Transverse colon (tissue), 4 donors: ENCODE results near the gene SOD3. TPM values are rescaled to one million over a fixed set of nuclear protein-coding genes. Genes with fewer than 3 reads are reported as not detected.

Experiments
- DNase-seq: peaks from one replicate; pipeline ENCODE4 v3.0.0-alpha.2; 2019
- H3K27ac ChIP-seq, 4 donors: fragments of 200-600 bp; sonication (generic); 2 replicates each; pipeline ENCODE4 v1.5.1; 2016 to 2018; ENCODE audit warnings: inconsistent platforms in 4 of 4
- H3K27me3 ChIP-seq: fragments of 200-600 bp; sonication (generic); 2 replicates; pipeline ENCODE4 v1.5.1; 2017; ENCODE audit warnings: inconsistent platforms
- H3K36me3 ChIP-seq, 4 donors: fragments of 200-600 bp; sonication (generic); 2 replicates each; pipeline ENCODE4 v1.5.1; 2017 to 2019; ENCODE audit warnings: inconsistent platforms in 4 of 4
- H3K4me1 ChIP-seq, 4 donors: fragments of 200-600 bp; sonication (generic); 2 replicates each; pipeline ENCODE4 v1.5.1; 2017 to 2020; ENCODE audit warnings: inconsistent platforms in 4 of 4
- H3K4me3 ChIP-seq, 4 donors: fragments of 200-600 bp; sonication (generic); 1 replicate in 1 of 4; 2 replicates in 3 of 4; pipeline versions ENCODE4 v1.5.1 to v1.6.1; 2017 to 2019; ENCODE audit warnings: inconsistent platforms in 4 of 4
- H3K9me3 ChIP-seq, 2 donors: fragments of 200-600 bp; sonication (generic); 2 replicates each; pipeline ENCODE4 v1.5.1; 2017 to 2019; ENCODE audit warnings: inconsistent platforms in 2 of 2
- EP300 ChIP-seq: sonication (generic); formaldehyde crosslinking; IDR thresholded peaks from one replicate; pipeline ENCODE4 v1.6.1; 2017; ENCODE audit warnings: antibody characterized with exemption, low read depth
- POLR2A ChIP-seq: fragments of 450-650 bp; IDR thresholded peaks from one replicate; pipeline ENCODE4 v1.6.1; 2016; ENCODE audit warnings: antibody characterized with exemption, mild to moderate bottlenecking, moderate library complexity
- POLR2AphosphoS5 ChIP-seq, 3 donors: sonication (generic); formaldehyde crosslinking; IDR thresholded peaks; one replicate each; pipeline ENCODE4 v1.6.1; 2016; ENCODE audit warnings: antibody characterized with exemption in 3 of 3
- WGBS, 2 donors: methylation state at CpG; one replicate each; pipeline ENCODE4 v1.1.5; 2018; ENCODE audit warnings: low coverage in 1 of 2; 5-methylcytosine and 5-hydroxymethylcytosine counted together
- in situ Hi-C, 4 donors: fragments of 200-750 bp; cut with MboI; loops; one replicate each; pipeline versions ENCODE4 v1.15.0 to v1.15.1; 2017; ENCODE audit warnings: low sequenced_read_pairs in 3 of 4, low pct_ligation_motif_present in 1 of 4, low pct_unique_long_range_greater_than_20kb in 1 of 4
- intact Hi-C: fragments of 100-400 bp; cut with DNase I; formaldehyde crosslinking; loops from one replicate; pipeline ENCODE4 v1.15.1; 2023; ENCODE audit warnings: low total_unique reads
- total RNA-seq, 4 donors: library from RNA; depleted of rRNA; stranded (reverse); fragments of >200 nt; gene quantifications; one replicate each; pipeline ENCODE4 v1.1.0, GENCODE V29; 2016
- TF ChIP-seq, protein P1 (sequence below), 5 experiments: fragments of 200-600 bp in 3 of 5; fragments of 450-650 bp in 2 of 5; sonication (generic) in 3 of 5; IDR thresholded peaks; 1 replicate in 2 of 5; 2 replicates in 3 of 5; pipeline ENCODE4 v1.5.1; 2016 to 2017; ENCODE audit warnings: antibody characterized with exemption in 5 of 5, inconsistent platforms in 3 of 5, mild to moderate bottlenecking in 2 of 5, moderate library complexity in 1 of 5

The SOD3 gene
- total RNA-seq, 4 donors from 2014 or later = 27.7 to 112 (median 71.7) TPM

DNA sequence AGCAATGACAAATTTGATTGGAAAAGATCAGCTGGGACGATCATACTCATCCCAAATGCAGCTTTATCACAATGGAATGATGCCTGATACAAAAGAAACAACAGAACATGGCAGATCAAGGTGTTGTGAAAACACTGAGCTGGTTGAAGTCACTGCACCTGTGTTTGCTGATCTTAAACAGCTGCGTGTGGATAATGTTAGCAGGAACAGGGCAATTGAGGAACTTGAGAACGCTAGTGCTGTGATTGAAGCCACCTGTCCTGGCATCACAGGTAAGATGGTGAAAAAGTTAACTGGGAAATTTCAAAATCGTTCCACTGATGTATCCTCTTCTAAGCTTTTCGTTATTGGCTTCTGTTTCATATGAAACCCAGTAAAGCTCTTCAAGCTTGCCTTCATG is 27.4 kb upstream of the SOD3 start:
- WGBS, 2 donors = 65 to 80% methylated on average over 1 to 5 of the region's 5 CpGs
- in situ Hi-C loops (no loop called here), intact Hi-C loops (no loop called here)
- Histone ChIP-seq H3K27me3 (no peaks in the 10 kb centered on the region), H3K36me3 (no peaks in the 10 kb centered on the region), H3K4me1 (peaks cover 0 to 9% (median 3%) of the 10 kb centered on the region in 4 donors), H3K4me3 (no peak overlapping the region), H3K27ac (no peak overlapping the region), H3K9me3 (no peaks in the 10 kb centered on the region)
- no peak for DNase-seq
- TF ChIP-seq, protein P1, sequence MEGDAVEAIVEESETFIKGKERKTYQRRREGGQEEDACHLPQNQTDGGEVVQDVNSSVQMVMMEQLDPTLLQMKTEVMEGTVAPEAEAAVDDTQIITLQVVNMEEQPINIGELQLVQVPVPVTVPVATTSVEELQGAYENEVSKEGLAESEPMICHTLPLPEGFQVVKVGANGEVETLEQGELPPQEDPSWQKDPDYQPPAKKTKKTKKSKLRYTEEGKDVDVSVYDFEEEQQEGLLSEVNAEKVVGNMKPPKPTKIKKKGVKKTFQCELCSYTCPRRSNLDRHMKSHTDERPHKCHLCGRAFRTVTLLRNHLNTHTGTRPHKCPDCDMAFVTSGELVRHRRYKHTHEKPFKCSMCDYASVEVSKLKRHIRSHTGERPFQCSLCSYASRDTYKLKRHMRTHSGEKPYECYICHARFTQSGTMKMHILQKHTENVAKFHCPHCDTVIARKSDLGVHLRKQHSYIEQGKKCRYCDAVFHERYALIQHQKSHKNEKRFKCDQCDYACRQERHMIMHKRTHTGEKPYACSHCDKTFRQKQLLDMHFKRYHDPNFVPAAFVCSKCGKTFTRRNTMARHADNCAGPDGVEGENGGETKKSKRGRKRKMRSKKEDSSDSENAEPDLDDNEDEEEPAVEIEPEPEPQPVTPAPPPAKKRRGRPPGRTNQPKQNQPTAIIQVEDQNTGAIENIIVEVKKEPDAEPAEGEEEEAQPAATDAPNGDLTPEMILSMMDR (IDR thresholded peaks at IDR 0.05) = no peak
- TF ChIP-seq POLR2AphosphoS5 (IDR thresholded peaks at IDR 0.05) (no peak), POLR2A (no peak), EP300 (no peak)

DNA sequence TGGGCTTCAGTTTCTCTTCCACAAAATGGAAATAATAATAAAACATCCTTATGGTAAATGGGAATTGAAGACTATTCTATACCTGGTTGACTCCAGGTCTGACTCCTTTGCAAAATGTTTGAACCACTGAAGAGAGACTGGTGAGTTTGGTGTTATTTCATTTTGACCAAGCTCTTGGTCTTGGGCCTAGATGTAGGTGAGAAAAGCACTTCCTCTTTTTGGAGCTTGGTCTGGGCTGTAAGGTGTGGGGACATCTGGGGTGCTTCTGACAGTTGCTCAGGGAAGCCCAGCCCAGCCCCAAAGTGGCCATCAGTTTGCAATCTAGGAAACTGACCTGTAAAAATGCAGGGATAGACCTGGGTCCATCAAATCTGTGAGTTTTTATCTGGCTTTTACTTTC is 26.8 kb upstream of the SOD3 start:
- Histone ChIP-seq H3K9me3 (no peaks in the 10 kb centered on the region), H3K4me1 (peaks cover 0 to 9% (median 3%) of the 10 kb centered on the region in 4 donors), H3K4me3 (no peak overlapping the region), H3K27ac (no peak overlapping the region), H3K36me3 (no peaks in the 10 kb centered on the region), H3K27me3 (no peaks in the 10 kb centered on the region)
- DNase-seq = no peak
- in situ Hi-C loops = no loop called here
- intact Hi-C loops = no loop called here
- TF ChIP-seq, protein P1 (IDR thresholded peaks at IDR 0.05) = no peak
- TF ChIP-seq POLR2A = no peak
- TF ChIP-seq EP300 = no peak
- TF ChIP-seq POLR2AphosphoS5 (IDR thresholded peaks at IDR 0.05) = no peak

DNA sequence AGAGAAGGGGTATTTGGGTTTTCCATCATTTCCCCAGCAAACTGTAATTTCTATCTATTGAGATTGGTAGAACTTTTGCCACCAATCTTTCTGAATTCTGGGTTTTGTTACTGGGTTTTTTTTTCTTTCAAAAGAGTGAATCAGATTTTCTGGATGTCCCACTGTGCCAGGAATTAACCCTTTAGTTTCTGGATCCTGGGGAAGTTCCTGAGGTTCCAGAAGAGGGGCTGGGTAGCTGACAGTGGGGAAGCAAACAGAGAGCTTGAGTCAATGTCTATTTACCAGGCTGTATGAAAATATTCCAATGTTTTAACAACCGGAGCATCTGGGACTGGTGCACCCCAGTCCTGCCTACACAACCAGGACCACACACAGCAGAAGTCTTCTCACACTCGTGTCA is 25.8 kb upstream of the SOD3 start:
- no peaks in the 10 kb centered on the region for H3K36me3 ChIP-seq
- peaks cover 0 to 9% (median 3%) of the 10 kb centered on the region in 4 donors for H3K4me1 ChIP-seq
- WGBS, 2 donors = 83% methylated on average over 2 of the region's 2 CpGs; no CpG with 5 or more reads in 1 of the 2 donors
- H3K4me3 ChIP-seq = no peak overlapping the region
- intact Hi-C loops (no loop called here), in situ Hi-C loops (no loop called here)
- TF ChIP-seq POLR2AphosphoS5 (IDR thresholded peaks at IDR 0.05) (no peak), POLR2A (no peak), EP300 (no peak)
- TF ChIP-seq, protein P1 (IDR thresholded peaks at IDR 0.05) = no peak
- H3K27me3 ChIP-seq = no peaks in the 10 kb centered on the region
- H3K27ac ChIP-seq = no peak overlapping the region
- DNase-seq = no peak
- H3K9me3 ChIP-seq = no peaks in the 10 kb centered on the region

DNA sequence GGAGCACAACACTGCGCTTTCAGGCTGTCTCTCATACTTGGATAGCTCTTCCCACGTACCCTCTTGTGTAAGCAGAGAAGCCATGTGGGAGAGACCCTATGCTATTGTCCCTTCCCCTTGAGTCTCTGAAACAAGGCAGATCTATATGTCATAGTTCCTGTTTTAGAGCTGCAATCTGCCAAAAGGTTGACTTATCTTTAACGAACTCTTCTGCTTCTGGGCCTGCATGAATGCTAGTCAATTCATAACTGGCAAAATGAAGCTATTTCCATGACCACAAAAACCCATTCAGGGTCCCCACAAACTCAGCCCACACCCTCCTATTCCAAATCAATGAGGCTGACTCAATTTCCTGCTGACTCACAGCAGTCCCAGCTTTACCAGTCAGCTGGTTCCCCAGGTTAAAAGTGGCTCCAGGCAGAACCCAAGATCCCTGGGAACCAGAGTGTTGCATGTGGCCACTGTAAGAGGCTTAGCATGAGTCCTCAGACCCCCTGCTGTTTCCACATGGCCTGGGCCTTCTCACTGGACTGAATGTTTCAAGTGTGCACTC is 25.3 kb upstream of the SOD3 start:
- no peak overlapping the region for H3K4me3 ChIP-seq
- no peak overlapping the region for H3K27ac ChIP-seq
- intact Hi-C loops = no loop called here
- WGBS, 2 donors = 0 to 71% methylated on average over 1 to 3 of the region's 3 CpGs
- no peak for DNase-seq
- H3K4me1 ChIP-seq = peaks cover 0 to 9% (median 3%) of the 10 kb centered on the region in 4 donors
- H3K27me3 ChIP-seq = no peaks in the 10 kb centered on the region
- TF ChIP-seq EP300 = no peak
- no peaks in the 10 kb centered on the region for H3K9me3 ChIP-seq
- in situ Hi-C loops = no loop called here
- H3K36me3 ChIP-seq = no peaks in the 10 kb centered on the region

DNA sequence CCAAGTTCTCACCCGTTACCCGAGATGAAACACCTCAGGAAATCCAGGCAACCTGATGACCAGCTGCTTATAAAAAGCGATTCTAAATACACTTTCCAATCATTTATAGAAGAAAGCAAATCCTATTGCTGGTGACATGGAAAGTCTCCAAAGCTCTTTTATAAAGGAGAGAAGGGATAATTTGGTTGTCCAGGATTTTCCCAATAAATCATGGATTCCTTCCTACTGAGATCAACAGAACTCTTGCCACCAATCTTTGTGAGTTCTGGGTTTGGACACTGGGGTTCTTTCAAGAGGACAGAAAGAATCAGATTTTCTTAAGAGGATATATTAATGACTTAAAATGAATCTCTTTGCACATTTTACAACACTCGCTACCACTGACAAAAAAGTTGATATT is 24.7 kb upstream of the SOD3 start:
- whole genome bisulfite sequencing, 2 donors = 71 to 100% methylated on average over 1 to 4 of the region's 4 CpGs
- Histone ChIP-seq H3K4me3 (no peak overlapping the region), H3K36me3 (no peaks in the 10 kb centered on the region), H3K27me3 (no peaks in the 10 kb centered on the region), H3K9me3 (no peaks in the 10 kb centered on the region), H3K4me1 (peaks cover 0 to 9% (median 3%) of the 10 kb centered on the region in 4 donors), H3K27ac (no peak overlapping the region)
- intact Hi-C loops = no loop called here
- in situ Hi-C loops = no loop called here
- DNase-seq = no peak
- TF ChIP-seq POLR2A (no peak), EP300 (no peak), POLR2AphosphoS5 (IDR thresholded peaks at IDR 0.05) (no peak)
- TF ChIP-seq, protein P1 (IDR thresholded peaks at IDR 0.05) = no peak
